Activated CD4-positive, alpha-beta T cell treated with anti-CD3 and anti-CD28 coated beads, Interleukin-2, amount 10 ng/mL, durations not matched to agents 24 days and 14 days (primary cell): ENCODE measurements around the gene MRPL21. TPM values are rescaled to one million over a fixed set of nuclear protein-coding genes. Genes with fewer than 3 reads are reported as not detected.

ENCODE experiments used
- DNase-seq: peaks from one replicate; pipeline ENCODE4 v3.0.0; 2022
- H3K27ac Mint-ChIP-seq: one replicate; pipeline ENCODE4 v1.8.0; 2022; ENCODE audit warnings: mild to moderate bottlenecking, mixed read lengths
- H3K27me3 Mint-ChIP-seq: one replicate; pipeline ENCODE4 v1.8.0; 2022; ENCODE audit warnings: mixed read lengths
- H3K36me3 Mint-ChIP-seq: one replicate; pipeline ENCODE4 v1.8.0; 2022; ENCODE audit warnings: low read depth, mild to moderate bottlenecking, mixed read lengths
- H3K4me1 Mint-ChIP-seq: one replicate; pipeline ENCODE4 v1.8.0; 2021; ENCODE audit warnings: mixed read lengths
- H3K4me3 Mint-ChIP-seq: one replicate; pipeline ENCODE4 v1.8.0; 2022; ENCODE audit warnings: mild to moderate bottlenecking, moderate library complexity, mixed read lengths
- H3K9me3 Mint-ChIP-seq: one replicate; pipeline ENCODE4 v1.8.0; 2021; ENCODE audit warnings: mixed read lengths
- intact Hi-C: fragments of 100-400 bp; cut with micrococcal nuclease; formaldehyde crosslinking; loops from one replicate; pipeline ENCODE4 v1.15.1; 2023
- total RNA-seq: library from RNA; stranded (reverse); gene quantifications from 2 replicates; pipeline ENCODE4 v1.2.3, GENCODE V29; 2022

Gene MRPL21
- total RNA-seq, 1 donor from 2014 or later = 128 TPM

- Mint-ChIP-seq H3K9me3 (no peaks in the 10 kb centered on the region), H3K27ac (no peak overlapping the region), H3K27me3 (no peaks in the 10 kb centered on the region), H3K36me3 (peaks cover 43% of the 10 kb centered on the region), H3K4me1 (no peaks in the 10 kb centered on the region), H3K4me3 (no peak overlapping the region)
- DNase-seq = no peak
- intact Hi-C loops = no loop called here
These were observed 27.6 kb upstream of the MRPL21 start for GRCh38 chr11:68930991-68931855.

GRCh38 chr11:68929706-68930570 is 26.3 kb upstream of the MRPL21 start:
- intact Hi-C loops = no loop called here
- no peak overlapping the region for H3K27ac Mint-ChIP-seq
- peaks cover 8% of the 10 kb centered on the region for H3K9me3 Mint-ChIP-seq
- H3K4me1 Mint-ChIP-seq = no peaks in the 10 kb centered on the region
- no peaks in the 10 kb centered on the region for H3K27me3 Mint-ChIP-seq
- peaks cover 53% of the 10 kb centered on the region for H3K36me3 Mint-ChIP-seq
- H3K4me3 Mint-ChIP-seq = no peak overlapping the region
- DNase-seq = no peak

- no peaks in the 10 kb centered on the region for H3K27me3 Mint-ChIP-seq
- H3K9me3 Mint-ChIP-seq = peaks cover 14% of the 10 kb centered on the region
- H3K36me3 Mint-ChIP-seq = peaks cover 61% of the 10 kb centered on the region
- H3K4me1 Mint-ChIP-seq = no peaks in the 10 kb centered on the region
- intact Hi-C loops = no loop called here
- H3K4me3 Mint-ChIP-seq = no peak overlapping the region
- no peak for DNase-seq
- H3K27ac Mint-ChIP-seq = no peak overlapping the region
These were observed 25.5 kb upstream of the MRPL21 start for GRCh38 chr11:68929135-68929534.

GRCh38 chr11:68928136-68928880 is 24.7 kb upstream of the MRPL21 start:
- no peak for DNase-seq
- Mint-ChIP-seq H3K9me3 (peaks cover 14% of the 10 kb centered on the region), H3K27ac (no peak overlapping the region), H3K4me3 (no peak overlapping the region), H3K4me1 (no peaks in the 10 kb centered on the region), H3K36me3 (peaks cover 69% of the 10 kb centered on the region), H3K27me3 (no peaks in the 10 kb centered on the region)
- intact Hi-C loops = no loop called here

GRCh38 chr11:68927280-68928135 is 23.9 kb upstream of the MRPL21 start:
- Mint-ChIP-seq H3K4me1 (no peaks in the 10 kb centered on the region), H3K27me3 (no peaks in the 10 kb centered on the region), H3K4me3 (no peak overlapping the region), H3K36me3 (peaks cover 77% of the 10 kb centered on the region), H3K27ac (no peak overlapping the region), H3K9me3 (peaks cover 14% of the 10 kb centered on the region)
- intact Hi-C loops = no loop called here
- no peak for DNase-seq

- DNase-seq = no peak
- H3K36me3 Mint-ChIP-seq = peaks cover 87% of the 10 kb centered on the region
- H3K27me3 Mint-ChIP-seq = no peaks in the 10 kb centered on the region
- intact Hi-C loops = no loop called here
- no peak overlapping the region for H3K27ac Mint-ChIP-seq
- H3K4me1 Mint-ChIP-seq = no peaks in the 10 kb centered on the region
- no peak overlapping the region for H3K4me3 Mint-ChIP-seq
- peaks cover 14% of the 10 kb centered on the region for H3K9me3 Mint-ChIP-seq
These were observed 22.0 kb upstream of the MRPL21 start for GRCh38 chr11:68925611-68926010.

- H3K9me3 Mint-ChIP-seq = peaks cover 14% of the 10 kb centered on the region
- no peak for DNase-seq
- no peaks in the 10 kb centered on the region for H3K4me1 Mint-ChIP-seq
- H3K27me3 Mint-ChIP-seq = no peaks in the 10 kb centered on the region
- H3K4me3 Mint-ChIP-seq = no peak overlapping the region
- no peak overlapping the region for H3K27ac Mint-ChIP-seq
- H3K36me3 Mint-ChIP-seq = peaks cover 86% of the 10 kb centered on the region
- intact Hi-C loops = no loop called here
These were observed 20.7 kb upstream of the MRPL21 start for GRCh38 chr11:68924073-68924925.

GRCh38 chr11:68923614-68924013 is 20.0 kb upstream of the MRPL21 start:
- Mint-ChIP-seq H3K27ac (no peak overlapping the region), H3K4me3 (no peak overlapping the region), H3K36me3 (peaks cover 89% of the 10 kb centered on the region), H3K9me3 (peaks cover 14% of the 10 kb centered on the region), H3K27me3 (no peaks in the 10 kb centered on the region), H3K4me1 (no peaks in the 10 kb centered on the region)
- intact Hi-C loops = no loop called here
- DNase-seq = no peak

- H3K27ac Mint-ChIP-seq = no peak overlapping the region
- no peaks in the 10 kb centered on the region for H3K4me1 Mint-ChIP-seq
- H3K27me3 Mint-ChIP-seq = no peaks in the 10 kb centered on the region
- peaks cover 60% of the 10 kb centered on the region for H3K36me3 Mint-ChIP-seq
- intact Hi-C loops = no loop called here
- no peak for DNase-seq
- H3K9me3 Mint-ChIP-seq = no peaks in the 10 kb centered on the region
- no peak overlapping the region for H3K4me3 Mint-ChIP-seq
These were observed 12.8 kb upstream of the MRPL21 start for GRCh38 chr11:68916439-68916838.

- Mint-ChIP-seq H3K36me3 (peaks cover 58% of the 10 kb centered on the region), H3K27ac (no peak overlapping the region)
These were observed 11.1 kb upstream of the MRPL21 start for GRCh38 chr11:68914761-68915160.

GRCh38 chr11:68913188-68913587 is 9.6 kb upstream of the MRPL21 start:
- DNase-seq = no peak
- H3K27me3 Mint-ChIP-seq = no peaks in the 10 kb centered on the region
- no peaks in the 10 kb centered on the region for H3K9me3 Mint-ChIP-seq
- H3K4me3 Mint-ChIP-seq = no peak overlapping the region
- peaks cover 54% of the 10 kb centered on the region for H3K36me3 Mint-ChIP-seq
- H3K4me1 Mint-ChIP-seq = no peaks in the 10 kb centered on the region
- intact Hi-C loops = no loop called here
- H3K27ac Mint-ChIP-seq = no peak overlapping the region

More at GRCh38 chr11:68914761-68915160, 11.1 kb upstream of the MRPL21 start:
- no peak overlapping the region for H3K4me3 Mint-ChIP-seq
- H3K27me3 Mint-ChIP-seq = no peaks in the 10 kb centered on the region
- H3K4me1 Mint-ChIP-seq = no peaks in the 10 kb centered on the region
- intact Hi-C loops = no loop called here
- no peaks in the 10 kb centered on the region for H3K9me3 Mint-ChIP-seq
- DNase-seq = no peak

GRCh38 chr11:68912254-68912653 is 8.6 kb upstream of the MRPL21 start:
- no peaks in the 10 kb centered on the region for H3K9me3 Mint-ChIP-seq
- H3K4me1 Mint-ChIP-seq = no peaks in the 10 kb centered on the region
- H3K27me3 Mint-ChIP-seq = no peaks in the 10 kb centered on the region
- no peak overlapping the region for H3K27ac Mint-ChIP-seq
- intact Hi-C loops = no loop called here
- H3K4me3 Mint-ChIP-seq = no peak overlapping the region
- peaks cover 50% of the 10 kb centered on the region for H3K36me3 Mint-ChIP-seq
- no peak for DNase-seq
